NK-92 (cell line): ENCODE data around the gene KREMEN2.

Experiments used
- DNase-seq: peaks from one replicate; lab custom pipeline; 2025; ENCODE audit not compliant: unreplicated experiment; lab: John Stamatoyannopoulos, UW

The KREMEN2 gene

DNA sequence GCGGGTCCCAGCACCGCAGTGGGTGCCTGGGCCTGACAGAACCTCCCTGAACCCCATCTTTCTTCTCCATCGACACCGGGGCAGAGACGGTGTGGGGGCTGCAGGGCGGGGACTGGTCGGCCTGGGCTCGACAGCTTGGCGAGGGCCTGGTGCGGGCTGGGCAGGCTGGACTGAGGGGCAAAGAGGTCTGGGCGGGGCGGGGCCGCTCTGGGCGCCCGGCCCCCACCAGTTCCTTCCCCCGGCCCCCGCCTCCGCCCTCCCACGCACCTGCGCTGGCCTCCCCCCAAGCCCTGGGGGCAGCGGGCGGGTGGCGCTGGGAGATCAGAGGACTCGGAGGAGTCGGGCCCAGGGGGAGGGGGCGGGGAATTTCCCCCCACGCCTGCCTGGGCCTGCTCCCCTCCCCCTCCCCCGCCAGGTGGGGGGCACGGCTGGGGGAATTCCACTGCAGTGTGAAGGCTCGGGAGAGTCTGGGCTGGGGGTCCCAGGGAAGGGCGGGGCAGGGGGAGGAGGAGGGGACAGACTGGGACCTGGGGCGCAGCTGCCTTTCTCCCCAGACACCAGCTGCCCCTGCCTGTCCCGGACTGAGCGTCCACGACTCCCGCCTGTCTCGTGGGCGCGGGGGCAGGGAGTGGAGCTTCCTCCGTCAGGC, 877 bp upstream of the KREMEN2 start:
- no peak for DNase-seq

DNA sequence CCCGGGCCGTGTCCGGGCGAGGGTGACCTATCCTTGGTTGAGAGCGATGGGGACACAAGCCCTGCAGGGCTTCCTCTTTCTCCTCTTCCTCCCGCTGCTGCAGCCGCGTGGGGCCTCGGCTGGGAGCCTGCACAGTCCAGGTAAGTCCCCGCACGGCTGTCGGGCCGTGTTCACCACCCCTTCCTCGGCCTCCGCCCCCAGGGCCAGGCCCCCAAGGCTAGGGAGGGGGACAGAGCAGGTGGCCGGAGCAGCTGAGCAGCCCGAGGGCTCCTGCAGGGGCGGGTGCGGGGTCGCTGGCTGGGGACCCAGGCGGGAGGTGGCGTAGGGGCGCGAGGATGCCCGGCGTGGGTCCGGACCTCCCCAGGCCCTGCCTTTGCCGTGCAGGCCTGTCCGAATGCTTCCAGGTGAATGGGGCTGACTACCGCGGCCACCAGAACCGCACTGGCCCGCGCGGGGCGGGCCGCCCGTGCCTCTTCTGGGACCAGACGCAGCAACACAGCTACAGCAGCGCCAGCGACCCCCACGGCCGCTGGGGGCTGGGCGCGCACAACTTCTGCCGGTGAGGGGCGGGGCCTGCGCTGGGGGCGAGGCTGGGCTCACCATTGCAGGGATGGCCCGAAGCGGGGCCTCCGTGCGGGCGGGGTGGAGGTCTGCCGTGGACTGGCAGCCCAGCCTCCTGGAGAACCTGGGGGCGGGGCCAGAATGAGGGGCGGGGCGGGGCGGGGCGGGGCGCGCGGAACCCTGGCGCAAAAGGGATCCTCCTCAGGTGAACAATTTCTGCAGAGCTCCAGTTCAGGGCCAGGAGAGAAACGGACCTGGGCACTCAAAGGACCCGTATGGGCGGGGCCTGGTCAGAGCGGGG, 631 bp downstream of the KREMEN2 start:
- no peak for DNase-seq

DNA sequence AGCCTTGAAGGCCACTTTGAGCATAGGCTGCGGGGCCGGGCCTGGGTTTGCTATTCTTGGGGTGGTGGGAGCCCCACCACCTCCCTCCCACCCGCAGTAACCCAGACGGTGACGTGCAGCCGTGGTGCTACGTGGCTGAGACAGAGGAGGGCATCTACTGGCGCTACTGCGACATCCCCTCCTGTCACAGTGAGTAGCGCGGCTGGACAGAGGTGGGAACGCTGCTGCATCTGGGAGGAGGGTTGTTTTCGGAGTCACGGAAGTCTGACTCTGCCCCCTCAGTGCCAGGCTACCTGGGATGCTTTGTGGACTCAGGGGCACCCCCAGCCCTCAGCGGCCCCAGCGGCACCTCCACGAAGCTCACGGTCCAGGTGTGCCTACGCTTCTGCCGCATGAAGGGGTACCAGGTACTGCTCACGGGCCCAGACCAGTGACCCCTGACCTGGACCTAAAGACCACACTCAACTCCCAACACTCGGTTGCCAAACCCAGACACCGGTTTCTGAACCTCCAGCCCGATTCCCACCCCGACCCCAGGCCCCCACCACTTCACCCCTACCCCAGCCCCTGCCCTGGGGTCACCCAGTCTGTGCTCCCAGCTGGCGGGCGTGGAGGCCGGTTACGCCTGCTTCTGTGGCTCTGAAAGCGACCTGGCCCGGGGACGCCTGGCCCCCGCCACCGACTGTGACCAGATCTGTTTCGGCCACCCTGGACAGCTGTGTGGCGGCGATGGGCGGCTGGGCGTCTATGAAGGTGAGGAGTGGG, 2.1 kb downstream of the KREMEN2 start:
- DNase-seq = no peak

DNA sequence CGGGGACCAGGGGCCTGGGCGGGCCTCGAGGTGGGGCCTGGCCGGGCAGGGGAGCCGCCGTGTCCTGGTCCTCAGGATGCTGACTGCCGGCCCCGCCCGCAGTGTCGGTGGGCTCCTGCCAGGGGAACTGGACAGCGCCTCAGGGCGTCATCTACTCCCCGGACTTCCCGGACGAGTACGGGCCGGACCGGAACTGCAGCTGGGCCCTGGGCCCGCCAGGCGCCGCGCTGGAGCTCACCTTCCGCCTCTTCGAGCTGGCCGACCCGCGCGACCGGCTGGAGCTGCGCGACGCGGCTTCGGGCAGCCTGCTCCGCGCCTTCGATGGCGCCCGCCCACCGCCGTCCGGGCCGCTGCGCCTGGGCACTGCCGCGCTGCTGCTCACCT, 2.7 kb downstream of the KREMEN2 start:
- DNase-seq = no peak

DNA sequence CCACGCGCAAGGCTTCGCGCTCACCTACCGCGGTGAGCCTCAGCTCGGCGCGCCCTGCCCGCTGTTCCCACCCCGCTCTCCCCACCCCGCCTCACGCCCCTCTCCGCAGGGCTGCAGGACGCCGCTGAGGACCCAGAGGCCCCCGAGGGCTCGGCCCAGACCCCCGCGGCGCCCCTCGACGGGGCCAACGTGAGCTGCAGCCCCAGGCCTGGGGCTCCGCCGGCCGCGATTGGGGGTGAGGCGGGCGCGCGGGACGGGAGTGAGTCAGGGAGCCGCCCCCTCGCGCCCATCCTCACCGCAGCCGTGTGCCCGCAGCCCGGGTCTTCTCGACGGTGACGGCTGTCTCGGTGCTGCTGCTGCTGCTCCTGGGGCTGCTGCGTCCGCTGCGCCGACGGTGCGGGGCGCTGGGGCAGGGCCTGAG, 3.1 kb downstream of the KREMEN2 start:
- DNase-seq = no peak

DNA sequence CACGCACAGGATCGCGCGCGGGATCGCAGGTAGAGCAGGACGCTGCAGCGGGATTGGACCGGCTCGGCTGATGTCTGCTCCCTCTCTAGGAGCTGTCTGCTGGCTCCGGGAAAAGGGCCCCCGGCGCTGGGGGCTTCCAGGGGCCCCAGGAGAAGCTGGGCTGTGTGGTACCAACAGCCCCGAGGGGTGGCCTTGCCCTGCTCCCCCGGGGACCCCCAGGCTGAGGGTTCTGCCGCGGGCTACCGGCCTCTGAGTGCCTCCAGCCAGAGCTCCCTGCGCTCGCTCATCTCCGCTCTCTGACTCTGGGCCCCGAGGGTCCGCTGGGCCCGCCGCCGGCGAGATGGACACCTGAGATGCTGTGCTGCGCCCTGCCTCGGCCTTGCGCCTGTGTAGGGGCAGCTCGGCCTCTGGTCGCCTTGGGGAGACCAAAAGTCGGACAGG, 3.7 kb downstream of the KREMEN2 start:
- DNase-seq = no peak

DNA sequence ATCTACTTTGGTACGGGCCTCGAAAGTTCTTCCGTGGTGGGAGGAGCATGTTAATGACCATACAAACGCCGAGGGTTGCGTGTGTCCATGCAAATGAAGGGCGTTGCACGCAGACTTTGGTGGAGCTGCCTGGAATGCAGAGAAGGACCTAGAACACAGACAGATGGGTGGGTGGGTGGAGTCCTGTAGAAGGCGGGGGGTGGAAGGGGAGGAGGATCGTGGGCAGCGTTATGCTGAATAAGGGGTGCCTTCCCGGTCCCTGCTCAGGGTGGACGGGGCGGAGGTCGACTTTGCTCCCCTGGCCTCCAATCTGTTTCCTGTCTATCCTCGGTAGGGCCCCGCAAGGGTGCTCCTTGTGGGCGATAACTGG, 4.3 kb downstream of the KREMEN2 start:
- DNase-seq = no peak

DNA sequence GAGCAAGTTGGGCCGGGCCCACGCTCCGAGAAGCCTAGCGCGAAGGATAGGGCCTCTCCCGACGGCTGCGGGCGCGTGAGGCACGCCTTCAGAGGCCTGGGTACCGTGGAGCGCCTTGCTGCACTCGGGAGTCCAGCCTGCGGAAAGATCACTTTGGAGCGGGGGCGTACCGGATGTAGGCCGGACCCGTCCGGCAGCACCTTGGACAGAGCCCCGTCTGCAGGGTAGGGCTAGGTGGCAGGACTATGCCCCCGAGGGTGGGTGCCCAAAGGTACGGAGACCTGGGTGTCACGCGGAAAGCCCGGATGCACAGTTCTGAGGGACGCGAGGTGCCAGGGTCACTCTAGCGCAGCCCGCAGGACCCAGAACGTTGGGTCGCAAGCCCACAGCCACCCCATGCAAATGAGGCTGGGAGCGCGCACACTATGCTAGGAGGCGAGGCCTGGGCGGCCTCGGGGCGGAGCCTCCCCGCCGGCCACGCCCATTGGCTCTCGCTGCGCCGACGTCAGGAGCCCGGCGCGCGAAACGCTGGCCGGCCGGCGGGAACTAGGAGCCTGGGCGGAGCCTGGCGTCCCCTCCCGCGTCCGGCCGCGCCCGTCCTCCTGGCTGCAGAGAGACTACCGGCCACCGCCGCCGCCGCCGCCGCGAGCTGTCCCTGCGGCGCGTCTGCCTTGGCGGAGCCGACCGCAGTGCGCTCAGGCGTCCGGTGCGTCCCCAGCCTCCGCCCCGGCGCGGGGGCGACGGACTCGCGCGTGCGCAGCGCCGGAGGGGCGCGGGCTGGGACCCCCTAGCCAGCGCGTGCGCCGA, 4.9 kb downstream of the KREMEN2 start, which contains the start of gene PAQR4:
Gene PAQR4, plus strand, starts transcription at position 611 of the 807 bp plus-strand sequence. CDS start 327 bp downstream, outside the sequence.
- no peak for DNase-seq

DNA sequence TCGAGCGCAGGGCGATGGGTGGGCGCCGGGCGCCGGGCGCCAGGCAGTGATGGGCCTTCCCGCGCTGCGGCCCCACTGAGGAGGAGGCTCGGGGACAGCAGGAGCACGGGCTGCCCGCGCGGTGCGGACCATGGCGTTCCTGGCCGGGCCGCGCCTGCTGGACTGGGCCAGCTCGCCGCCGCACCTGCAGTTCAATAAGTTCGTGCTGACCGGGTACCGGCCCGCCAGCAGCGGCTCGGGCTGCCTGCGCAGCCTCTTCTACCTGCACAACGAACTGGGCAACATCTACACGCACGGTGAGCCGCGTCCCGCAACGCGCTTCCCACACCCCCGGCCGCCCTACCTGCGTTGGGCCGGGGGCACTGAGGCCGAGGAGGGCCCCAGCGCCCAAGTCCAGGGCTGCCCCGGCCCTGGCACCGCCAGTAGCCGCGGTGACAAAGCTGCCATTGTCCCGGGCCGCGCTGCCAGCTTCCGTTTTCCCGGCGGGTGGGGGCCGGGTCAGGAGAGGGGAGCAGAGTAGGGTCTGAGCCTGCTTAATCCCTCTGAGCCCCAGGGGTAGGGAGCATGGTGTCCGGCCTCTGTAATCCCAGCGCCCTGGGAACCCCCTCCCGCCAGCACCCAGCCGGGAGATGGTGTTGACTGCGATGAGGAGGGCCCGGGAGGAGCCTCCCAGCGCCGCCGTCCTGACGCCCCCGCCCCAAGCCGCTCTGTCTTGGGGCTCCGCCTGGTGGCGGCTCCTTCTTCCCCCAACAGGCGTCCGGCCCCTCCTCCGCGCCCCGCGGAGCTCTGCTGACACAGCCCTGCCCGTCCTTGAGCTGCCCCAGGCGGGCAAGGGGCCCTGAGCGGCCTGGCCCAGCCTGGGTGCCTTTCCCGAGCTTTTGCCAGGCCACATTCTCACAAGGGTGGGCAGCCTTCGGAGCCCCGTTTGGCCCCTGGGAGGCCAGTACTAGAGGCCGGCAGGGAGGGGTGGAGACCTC, 5.8 kb downstream of the KREMEN2 start:
- no peak for DNase-seq

DNA sequence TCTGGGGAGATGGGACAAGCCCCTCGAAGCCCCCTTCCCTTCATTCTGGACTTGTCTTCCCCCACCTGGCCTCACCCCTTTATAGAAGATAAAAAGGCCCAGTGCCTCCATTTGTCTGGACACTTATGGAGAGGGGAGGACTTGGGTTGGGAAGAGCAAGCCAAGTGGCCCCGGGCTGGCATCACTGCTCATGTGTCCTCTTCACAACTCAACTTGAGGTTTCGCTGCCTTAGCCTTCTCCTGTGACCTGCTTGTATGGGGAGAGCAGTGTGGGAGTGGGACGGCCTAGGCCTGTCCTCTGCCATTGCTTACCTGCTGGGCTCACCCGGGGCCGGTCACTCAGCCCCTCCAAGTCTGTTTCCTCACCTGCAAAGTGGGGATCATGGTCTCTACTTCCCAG, 6.5 kb downstream of the KREMEN2 start:
- DNase-seq = no peak

DNA sequence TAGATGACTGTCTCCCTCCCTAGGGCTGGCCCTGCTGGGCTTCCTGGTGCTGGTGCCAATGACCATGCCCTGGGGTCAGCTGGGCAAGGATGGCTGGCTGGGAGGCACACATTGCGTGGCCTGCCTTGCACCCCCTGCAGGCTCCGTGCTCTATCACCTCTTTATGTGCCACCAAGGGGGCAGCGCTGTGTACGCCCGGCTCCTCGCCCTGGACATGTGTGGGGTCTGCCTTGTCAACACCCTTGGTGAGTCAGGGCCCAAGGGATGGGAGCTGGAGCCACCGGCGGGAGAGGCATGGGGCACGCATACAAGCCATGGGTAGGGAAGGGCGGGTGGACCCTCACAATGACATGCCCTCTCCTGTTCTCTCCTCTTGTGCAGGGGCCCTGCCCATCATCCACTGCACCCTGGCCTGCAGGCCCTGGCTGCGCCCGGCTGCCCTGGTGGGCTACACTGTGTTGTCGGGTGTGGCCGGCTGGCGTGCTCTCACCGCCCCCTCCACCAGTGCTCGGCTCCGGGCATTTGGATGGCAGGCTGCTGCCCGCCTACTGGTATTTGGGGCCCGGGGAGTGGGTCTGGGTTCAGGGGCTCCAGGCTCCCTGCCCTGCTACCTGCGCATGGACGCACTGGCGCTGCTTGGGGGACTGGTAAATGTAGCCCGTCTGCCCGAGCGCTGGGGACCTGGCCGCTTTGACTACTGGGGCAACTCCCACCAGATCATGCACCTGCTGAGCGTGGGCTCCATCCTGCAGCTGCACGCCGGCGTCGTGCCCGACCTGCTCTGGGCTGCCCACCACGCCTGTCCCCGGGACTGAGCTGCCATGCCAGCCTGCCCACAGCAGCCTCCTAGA, 7.3 kb downstream of the KREMEN2 start:
- no peak for DNase-seq

DNA sequence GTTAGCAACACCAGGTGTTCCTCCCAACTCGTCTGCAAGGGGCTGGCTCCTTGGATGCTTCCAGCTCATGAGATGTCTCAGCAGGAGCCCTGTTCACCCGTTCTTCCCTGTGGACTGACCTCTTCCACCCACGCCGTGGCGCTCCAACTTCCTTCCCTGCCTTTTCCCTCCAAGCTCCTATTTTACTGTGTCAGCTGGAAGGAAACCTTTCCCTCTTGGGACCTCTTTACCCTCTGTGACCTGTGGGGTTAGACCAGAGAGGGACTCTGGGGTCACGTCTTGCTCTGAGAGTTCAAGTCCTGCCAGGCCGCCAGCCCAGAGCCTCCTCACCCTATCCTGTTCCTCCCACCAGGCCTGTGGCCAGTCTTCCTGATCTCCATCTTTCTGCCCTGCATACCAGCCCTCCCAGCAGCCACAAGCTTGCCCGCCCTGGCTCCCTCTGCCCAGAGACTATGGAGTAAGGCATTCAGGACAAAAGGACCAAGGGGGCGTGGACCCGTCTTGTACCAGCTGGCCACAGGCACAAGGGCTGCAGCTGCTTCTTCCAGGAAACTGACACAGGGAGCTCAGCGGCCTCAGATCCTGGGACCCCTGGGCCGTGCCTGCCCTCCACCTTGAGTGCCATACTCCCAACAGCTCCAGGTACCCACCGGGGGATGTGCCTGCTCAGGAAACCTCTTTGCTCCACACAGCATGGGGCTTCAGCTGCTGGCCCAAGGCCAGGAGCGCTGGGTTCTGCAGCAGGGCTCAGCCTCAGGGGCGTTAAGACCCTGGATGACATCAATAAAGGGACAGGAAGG, 8.1 kb downstream of the KREMEN2 start:
- no peak for DNase-seq

DNA sequence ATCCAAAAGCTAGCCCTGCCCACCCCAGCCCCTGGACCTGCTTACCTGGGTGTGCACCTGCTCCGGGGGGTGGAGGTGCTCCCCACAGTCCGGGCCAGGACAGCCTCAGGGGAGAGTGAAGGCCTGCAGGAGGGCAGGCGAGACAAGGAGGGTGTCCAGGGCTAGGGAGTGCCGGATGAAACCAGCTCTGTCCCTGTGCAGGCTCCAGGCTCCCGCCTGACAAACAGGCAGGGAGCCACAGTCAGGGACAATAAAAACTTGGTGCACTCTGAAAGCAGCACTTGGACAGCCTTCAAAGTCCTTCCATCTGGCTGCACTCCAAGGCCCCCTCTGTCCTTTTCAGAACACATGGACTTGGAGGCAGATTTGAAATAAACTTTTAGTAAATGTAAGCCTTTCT, 9.0 kb downstream of the KREMEN2 start:
- no peak for DNase-seq

DNA sequence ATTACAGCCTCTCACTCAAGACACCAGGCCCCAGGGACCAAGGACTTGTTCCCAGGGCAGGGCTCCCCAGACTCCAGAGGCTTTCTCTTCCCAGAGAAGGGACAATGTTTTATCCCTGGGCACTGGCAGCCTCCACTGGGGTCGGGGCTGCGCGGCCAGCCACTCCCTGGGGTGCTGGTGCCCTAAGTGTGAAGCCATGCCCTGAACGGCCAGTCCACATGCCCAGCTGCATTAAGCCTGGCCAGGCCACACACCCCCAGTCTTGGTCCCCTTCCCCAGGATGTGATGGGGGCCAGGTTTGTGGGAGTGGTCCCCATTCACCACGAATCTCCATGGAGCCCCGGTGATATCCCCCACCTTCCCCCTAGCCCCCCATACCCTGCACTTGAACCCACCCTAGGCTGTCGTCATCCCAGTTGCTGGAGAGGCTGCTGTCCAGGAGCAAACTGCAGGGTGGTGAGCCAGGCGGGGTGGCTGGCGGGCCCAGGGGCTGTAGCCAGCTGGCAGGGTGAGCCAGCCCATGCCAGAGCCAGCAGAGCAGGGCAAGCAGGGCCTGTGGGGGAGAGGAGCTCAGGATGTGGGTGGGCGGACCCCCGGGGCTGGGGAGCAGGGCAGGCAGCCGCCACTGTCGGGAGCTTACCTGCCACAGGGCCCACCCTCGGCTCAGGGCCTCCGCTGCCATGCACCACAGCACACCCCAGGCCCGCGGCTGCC, 9.7 kb downstream of the KREMEN2 start:
- no peak for DNase-seq

DNA sequence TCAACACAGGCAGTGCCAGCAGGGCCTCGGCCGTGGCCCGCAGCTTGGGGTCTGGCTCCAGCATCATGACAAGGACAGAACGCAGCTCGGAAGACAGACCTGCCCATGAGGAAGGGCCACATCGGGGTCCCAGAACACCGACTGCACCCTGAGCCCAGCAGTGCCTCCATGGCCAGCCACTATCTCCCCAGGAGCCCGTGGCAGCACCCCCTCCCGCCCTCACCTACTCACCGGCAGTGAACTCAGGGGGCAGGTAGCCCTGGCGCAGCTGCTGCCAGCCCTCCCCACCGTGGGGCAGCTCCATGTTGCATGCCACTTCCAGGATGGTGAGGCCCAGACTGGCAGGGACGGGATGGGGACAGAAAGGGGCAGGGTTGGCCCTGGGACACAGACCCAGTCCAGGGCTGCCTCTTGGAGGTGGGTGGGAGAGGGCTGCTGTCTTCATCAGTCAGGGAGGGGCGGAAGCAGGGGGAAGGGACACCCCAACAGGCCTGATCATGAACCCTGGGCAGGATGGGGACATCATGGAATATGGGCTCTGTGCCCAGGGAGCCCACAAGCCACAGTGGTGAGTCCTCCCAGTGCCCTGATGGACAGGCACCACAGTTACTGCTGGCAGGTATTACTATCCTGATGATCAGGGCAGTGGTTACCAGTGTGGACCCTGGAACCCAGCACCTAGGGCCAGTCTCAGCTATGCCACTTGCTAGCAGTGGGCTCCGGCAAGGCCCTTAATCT, 10.4 kb downstream of the KREMEN2 start:
- no peak for DNase-seq

DNA sequence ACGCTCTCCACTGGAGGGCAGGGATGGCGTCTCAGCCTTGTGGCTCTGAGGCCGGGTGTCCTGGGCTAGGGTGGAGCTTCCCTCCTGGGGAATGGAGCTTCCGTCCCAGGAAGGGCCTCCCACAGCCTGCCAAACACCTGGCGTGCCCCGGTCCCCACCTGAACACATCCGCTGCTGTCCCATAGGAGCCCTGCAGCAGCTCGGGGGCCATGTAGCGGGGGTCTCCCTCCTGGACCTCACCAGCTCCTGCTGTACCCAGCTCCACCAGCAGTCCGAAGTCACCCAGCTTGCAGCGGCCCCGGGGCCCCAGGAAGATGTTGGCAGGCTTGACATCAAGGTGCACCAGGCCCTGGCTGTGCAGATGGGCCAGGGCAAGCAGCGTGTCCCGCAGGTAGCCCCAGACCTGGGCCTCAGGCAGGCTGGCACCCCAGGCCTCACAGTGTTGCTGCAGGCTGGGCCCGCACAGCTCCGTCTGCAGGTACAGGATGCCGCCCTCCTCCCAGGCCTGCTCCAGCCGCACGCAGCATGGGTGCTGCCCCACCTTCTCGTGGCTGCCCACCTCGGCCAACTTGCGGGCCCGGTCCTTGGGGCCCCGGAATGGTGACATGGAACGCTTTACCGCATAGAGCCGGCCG, 11.2 kb downstream of the KREMEN2 start:
- DNase-seq = no peak
